OCI-LY7 (cell line): ENCODE results near the gene NOVA2.

Source experiments
- CTCF ChIP-seq: fragments of 200-600 bp; sonication (generic); conservative IDR thresholded peaks from 2 replicates; pipeline ENCODE4 v1.5.1; 2014; ENCODE audit warnings: mild to moderate bottlenecking, antibody characterized with exemption, low read length, moderate library complexity, mixed read lengths
- EZH2phosphoT487 ChIP-seq: fragments of 200-600 bp; sonication (generic); IDR thresholded peaks from 2 replicates; pipeline ENCODE4 v1.6.1; 2018; ENCODE audit warnings: low read depth, borderline replicate concordance, mild to moderate bottlenecking, mixed run types, antibody characterized with exemption, low read length, moderate library complexity, mixed read lengths

DNA sequence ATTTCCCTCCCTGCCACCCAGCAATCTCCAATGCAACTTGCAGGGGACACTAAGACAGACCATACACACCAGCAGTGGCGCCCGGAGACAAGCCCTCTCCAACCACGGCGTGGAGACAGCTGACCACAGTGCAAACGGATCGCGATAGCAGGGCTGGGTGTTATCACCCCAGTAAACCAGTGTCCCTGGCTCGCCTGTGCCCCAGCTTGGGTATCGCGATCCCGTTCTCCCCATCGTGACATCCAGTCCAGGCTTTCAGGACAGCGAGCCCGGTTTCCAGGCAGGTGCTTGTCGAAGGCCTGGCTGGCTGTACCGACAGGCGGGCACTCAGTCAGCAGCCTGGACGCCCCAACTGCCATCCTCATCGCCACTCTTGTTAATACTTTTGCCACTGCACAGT lies 38.4 kb downstream of the NOVA2 start:
- TF ChIP-seq CTCF (no peak), EZH2phosphoT487 (no peak)
